Activated T-helper 2 cell treated with anti-CD3 and anti-CD28 coated beads, Interferon-gamma antibody, Interleukin-2, Interleukin-4, amounts not matched to agents 10 μg/mL and 5 μg/mL and 100 μg/mL, durations not matched to agents 14 hours and 24 hours and 36 hours (primary cell): ENCODE results near the gene GPR27. TPM values are rescaled to one million over a fixed set of nuclear protein-coding genes. Genes with fewer than 3 reads are reported as not detected.

Source experiments
- DNase-seq: peaks from one replicate; pipeline ENCODE4 v3.0.0; 2021; ENCODE audit warnings: low spot score
- H3K27ac Mint-ChIP-seq: one replicate; pipeline ENCODE4 v1.8.0; 2021; ENCODE audit warnings: mixed read lengths
- H3K27me3 Mint-ChIP-seq: one replicate; pipeline ENCODE4 v1.8.0; 2021; ENCODE audit warnings: low read depth, mixed read lengths
- H3K36me3 Mint-ChIP-seq: one replicate; pipeline ENCODE4 v1.8.0; 2021; ENCODE audit warnings: low read depth, mixed read lengths
- H3K4me1 Mint-ChIP-seq: one replicate; pipeline ENCODE4 v1.8.0; 2021; ENCODE audit warnings: low read depth, mixed read lengths
- H3K4me3 Mint-ChIP-seq: one replicate; pipeline ENCODE4 v1.8.0; 2021; ENCODE audit warnings: low read depth, mild to moderate bottlenecking, moderate library complexity, mixed read lengths
- H3K9me3 Mint-ChIP-seq: one replicate; pipeline ENCODE4 v1.8.0; 2021; ENCODE audit warnings: mixed read lengths
- intact Hi-C: fragments of 100-400 bp; cut with micrococcal nuclease; formaldehyde crosslinking; loops from one replicate; pipeline ENCODE4 v1.15.1; 2023
- total RNA-seq: library from RNA; stranded (reverse); gene quantifications from 2 replicates; pipeline ENCODE4 v1.2.3, GENCODE V29; 2022

The GPR27 gene
- total RNA-seq, 1 donor from 2014 or later, result 0.62 TPM

GRCh38 chr3:71803248-71803647 lies 49.6 kb downstream of the GPR27 start:
- H3K27me3 Mint-ChIP-seq, result peaks cover 30% of the 10 kb centered on the region
- intact Hi-C loops, result no loop called here
- no peak for DNase-seq
- H3K4me3 Mint-ChIP-seq, result no peak overlapping the region
- H3K9me3 Mint-ChIP-seq, result no peaks in the 10 kb centered on the region
- H3K27ac Mint-ChIP-seq, result no peak overlapping the region
- no peaks in the 10 kb centered on the region for H3K36me3 Mint-ChIP-seq
- no peaks in the 10 kb centered on the region for H3K4me1 Mint-ChIP-seq

GRCh38 chr3:71805199-71805598 lies 51.5 kb downstream of the GPR27 start:
- no peak overlapping the region for H3K27ac Mint-ChIP-seq
- peaks cover 17% of the 10 kb centered on the region for H3K27me3 Mint-ChIP-seq
- H3K4me1 Mint-ChIP-seq, result no peaks in the 10 kb centered on the region
- no peaks in the 10 kb centered on the region for H3K9me3 Mint-ChIP-seq
- intact Hi-C loops, result no loop called here
- H3K36me3 Mint-ChIP-seq, result no peaks in the 10 kb centered on the region
- DNase-seq, result no peak
- no peak overlapping the region for H3K4me3 Mint-ChIP-seq

- no peaks in the 10 kb centered on the region for H3K9me3 Mint-ChIP-seq
- intact Hi-C loops, result no loop called here
- H3K4me3 Mint-ChIP-seq, result no peak overlapping the region
- peaks cover 15% of the 10 kb centered on the region for H3K27me3 Mint-ChIP-seq
- DNase-seq, result no peak
- H3K4me1 Mint-ChIP-seq, result no peaks in the 10 kb centered on the region
- H3K36me3 Mint-ChIP-seq, result no peaks in the 10 kb centered on the region
- no peak overlapping the region for H3K27ac Mint-ChIP-seq
Measured at GRCh38 chr3:71805691-71806090, 52.0 kb downstream of the GPR27 start.

Other genes starting within 250 kb of the GPR27 start
- gene FOXP1, start 170.1 kb upstream of the GPR27 start, total RNA-seq, result 132 and 138 TPM in 2 replicates
- 17.3 and 17.9 TPM in 2 replicates for gene EIF4E3, start 28.5 kb upstream of the GPR27 start, total RNA-seq
- gene PROK2, start 31.3 kb downstream of the GPR27 start, total RNA-seq, result 0.25 TPM in 1 of 2 replicates, not detected in the other